GM19467 (cell line): Measurements from ENCODE around the gene CKAP2L.
"Not testable (repeated sequence)": the region's sequence is repeated elsewhere in the genome, so short reads cannot be mapped to it uniquely, and the experiment has no call there.

Source experiments
- ATAC-seq: cut with Tn5 transposase; IDR thresholded peaks from one replicate; pipeline ENCODE4 v1.9.1; 2021; ENCODE audit warnings: mild to moderate bottlenecking, moderate library complexity; ENCODE audit not compliant: unreplicated experiment

CKAP2L gene

DNA sequence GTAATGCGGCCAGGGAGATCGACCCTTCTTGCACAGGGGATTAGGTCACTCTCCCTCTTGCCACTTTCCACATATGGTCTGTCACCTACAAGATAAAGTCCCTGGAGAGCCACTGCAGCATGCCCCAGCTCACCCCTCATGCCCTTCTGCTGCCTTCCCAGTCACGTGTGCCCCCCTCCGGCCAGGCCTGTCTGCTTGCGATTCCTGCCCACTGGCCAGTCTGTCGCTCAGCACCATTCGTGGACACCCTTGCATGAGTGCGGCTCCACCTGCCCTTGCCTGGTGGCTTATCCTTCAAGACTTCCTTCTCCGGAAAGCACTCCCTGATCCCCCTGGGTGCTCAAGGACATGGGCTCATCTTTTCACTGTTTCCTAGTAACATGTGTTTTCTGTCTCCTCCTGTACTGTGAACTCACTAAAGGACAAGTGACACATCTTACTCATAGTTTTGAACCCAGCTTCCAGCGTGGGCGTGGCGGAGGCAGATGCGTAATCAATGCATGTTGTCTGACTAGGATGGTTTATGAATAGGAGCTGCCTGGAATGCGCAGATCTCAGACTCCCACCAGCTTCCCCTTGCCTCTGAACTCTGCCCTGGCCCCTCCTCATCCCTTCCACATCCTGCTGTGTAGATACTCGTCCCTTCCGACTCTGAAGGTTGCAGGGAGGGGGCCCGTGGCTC, 51.4 kb downstream of the CKAP2L start:
- ATAC-seq = no peak

DNA sequence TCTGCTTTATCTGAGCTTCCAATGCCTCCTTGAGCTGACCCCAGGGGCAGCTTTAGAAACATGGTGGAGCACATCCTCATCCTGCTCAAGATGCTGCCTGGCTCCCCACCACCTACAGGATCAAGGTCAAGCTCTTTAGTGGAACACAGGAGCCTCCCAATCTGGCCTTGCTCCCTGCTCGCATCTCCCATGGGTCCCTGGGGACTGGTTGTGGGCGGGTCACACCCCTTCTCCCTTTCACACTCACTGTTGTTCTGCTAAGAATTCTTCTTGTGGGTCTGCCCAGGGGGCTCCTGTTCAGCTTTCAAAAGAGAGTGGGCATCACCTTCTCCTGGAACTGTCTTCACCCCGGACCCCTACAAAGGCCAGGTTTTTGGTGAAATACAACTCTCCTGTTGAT, 51.9 kb downstream of the CKAP2L start:
- no peak for ATAC-seq

GRCh38 chr2:112710956-112711750, 53.3 kb downstream of the CKAP2L start:
- no peak for ATAC-seq

DNA sequence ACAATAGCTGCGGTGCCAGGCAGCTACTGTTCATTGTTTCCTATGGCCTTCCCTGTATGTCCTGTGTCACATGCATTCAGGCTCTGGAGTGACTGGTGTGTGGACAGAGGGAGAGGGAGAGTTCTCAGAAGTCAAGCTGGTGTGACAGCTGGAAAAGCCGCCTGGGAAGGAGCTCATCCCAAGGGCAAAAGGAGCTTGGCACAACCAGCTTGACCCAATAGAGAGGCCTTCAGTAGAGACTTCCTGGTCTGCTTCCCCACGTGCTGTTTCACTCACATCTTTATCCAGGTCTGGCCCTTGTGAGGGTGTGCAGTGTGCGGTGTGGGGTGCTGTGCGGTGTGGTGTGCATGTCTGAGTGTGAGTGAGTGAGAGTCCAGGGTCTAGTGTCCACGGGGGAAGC, 54.7 kb downstream of the CKAP2L start:
- ATAC-seq = no peak

DNA sequence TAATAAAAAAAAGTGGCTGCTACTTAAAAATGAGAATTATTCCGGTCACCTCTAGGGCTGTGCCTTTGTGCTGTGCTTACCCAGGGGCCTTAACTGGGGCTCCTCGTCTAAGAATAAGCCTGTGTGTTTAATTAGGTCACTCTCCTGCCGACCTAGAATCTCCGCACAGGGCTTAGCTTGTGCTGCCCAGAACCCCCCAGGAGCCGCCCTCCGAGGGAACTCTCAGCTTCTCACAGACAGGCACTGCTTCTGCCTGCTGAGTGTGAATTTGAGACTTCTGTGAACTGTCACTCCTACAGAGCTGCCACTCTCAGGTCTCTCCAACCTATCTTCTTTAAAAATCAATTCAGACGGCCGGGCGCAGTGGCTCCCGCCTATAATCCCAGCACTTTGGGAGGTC, 55.4 kb downstream of the CKAP2L start:
- ATAC-seq = no peak

DNA sequence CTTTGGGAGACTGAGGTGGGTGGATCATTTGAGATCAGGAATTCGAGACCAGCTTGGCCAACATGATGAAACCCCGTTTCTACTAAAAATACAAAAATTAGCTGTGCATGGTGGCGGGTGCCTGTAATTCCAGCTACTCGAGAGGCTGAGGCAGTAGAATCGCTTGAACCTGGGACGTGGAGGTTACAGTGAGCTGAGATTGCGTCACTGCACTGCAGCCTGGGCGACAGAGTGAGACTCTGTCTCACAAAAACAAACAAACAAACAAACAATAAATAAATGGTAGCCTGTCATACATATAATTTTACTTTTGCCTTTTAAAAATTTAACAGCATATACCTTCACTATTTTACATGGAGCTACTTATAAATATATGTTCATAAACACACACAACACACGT, 57.5 kb downstream of the CKAP2L start:
- ATAC-seq = not testable (repeated sequence)

GRCh38 chr2:112706170-112706664, 58.2 kb downstream of the CKAP2L start:
- ATAC-seq = no peak

DNA sequence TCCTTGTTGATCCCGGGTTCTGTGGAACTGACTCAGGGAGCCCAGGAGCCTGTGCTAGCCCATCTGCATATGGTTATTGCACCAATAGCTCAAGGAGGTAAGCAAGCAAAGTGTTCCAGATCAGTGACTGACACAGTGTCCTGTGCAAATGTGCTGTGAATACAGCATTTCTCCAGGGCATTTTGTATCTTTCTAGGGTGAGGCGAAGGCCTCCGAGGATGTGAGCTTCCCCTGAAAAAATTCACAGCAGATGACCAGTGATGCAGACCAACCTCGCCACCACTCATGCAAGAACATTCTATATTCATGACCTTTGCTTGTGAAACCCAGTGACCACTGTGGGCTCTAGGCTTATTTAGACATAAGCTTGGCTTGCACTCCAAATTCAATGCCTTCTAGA, 58.8 kb downstream of the CKAP2L start:
- no peak for ATAC-seq

DNA sequence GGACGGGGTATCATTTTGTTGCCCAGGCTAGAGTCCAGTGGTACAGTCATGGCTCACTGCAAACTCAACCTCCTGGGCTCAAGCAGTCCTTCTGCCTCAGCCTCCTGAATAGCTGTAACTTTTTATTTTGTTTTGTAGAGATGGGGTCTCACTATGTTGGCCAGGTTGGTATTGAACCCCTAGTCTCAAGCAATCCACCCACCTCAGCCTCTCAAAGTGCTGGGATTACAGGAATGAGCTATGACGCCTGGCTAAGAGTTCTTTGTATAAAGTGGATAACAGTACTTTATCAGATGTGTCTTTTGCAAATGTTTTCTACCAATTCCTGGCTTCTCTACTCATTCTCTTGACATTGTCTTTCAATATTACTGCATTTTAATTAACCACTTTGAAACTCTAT, 60.7 kb downstream of the CKAP2L start:
- no peak for ATAC-seq

DNA sequence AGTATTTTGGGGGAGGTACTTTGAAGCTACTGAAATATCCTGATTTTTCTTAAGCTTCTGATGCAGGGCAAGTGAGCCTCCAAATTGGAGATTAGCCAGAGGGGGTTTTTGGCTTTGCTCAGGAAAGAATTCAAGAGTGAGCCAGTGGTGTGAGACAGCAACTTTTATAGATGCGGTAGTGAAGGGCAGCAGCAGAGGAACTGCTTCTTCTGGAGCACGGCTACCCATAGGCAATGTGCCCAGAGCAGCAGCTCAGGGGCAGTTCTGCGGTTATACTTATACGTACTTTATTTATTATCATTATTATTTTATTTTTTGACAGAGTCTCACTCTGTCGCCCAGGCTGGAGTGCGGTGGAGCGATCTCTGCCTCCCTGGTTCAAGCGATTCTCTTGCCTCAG, 63.4 kb downstream of the CKAP2L start:
- no peak for ATAC-seq

DNA sequence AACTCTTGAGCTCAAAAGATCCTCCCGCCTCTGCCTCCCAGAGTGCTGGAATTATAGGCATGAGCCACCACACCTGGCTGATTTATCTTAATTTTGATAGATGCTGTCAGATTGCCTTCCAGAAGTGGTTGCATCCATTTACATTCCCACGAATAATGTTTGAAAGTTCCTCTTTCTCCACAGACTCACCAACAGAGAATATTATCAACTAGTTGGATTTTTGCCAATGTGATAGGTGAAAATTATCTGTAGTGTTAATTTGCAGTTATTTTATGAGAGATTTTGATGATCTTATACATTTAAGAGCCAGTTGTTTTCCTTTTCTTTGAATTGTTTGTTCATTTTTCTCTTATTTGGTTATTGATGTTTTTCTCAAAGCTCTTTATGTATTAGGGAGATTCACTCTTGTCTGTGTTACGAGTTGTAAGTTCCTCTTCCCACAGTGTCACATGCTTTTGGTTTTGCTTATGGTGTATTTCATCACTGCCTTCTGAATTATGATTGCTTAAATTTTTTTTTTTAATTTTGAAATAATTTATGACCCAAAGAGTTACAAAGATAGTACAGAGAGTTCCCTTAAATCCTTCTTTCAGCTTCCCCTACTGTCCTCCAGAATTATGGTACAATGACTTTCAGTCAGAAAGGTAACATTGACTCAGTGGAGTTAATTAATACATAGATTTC, 64.3 kb downstream of the CKAP2L start:
- ATAC-seq = no peak

DNA sequence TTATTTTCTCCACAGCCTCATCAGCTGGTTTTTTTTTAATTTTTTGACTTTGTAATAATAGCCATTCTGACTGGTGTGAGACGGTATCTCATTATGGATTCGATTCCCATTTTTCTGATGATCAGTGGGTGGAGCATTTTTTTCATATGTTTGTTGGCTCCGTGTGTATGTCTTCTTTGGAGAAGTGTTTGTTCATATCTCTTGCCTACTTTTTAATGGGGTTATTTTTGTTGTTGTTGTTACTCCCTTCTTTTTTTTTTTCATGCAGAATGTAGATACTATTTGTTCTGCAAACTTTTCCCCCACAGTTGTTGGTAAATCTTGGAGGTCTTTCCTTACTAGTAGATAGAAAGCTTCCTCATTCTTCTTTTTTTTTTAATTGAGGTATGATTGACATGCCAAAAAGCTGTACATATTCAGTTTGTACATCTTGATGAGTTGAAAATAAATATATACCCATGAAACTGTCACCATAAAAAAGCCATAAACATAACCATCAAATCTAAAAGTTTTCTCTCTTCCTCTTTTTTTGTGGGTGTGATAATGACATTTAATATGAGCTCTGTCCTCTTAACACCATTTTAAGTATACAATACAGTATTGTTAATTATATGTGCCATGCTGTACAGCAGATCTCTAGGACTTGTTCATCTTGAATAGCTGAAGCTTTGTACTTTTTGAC, 65.4 kb downstream of the CKAP2L start:
- ATAC-seq = no peak

DNA sequence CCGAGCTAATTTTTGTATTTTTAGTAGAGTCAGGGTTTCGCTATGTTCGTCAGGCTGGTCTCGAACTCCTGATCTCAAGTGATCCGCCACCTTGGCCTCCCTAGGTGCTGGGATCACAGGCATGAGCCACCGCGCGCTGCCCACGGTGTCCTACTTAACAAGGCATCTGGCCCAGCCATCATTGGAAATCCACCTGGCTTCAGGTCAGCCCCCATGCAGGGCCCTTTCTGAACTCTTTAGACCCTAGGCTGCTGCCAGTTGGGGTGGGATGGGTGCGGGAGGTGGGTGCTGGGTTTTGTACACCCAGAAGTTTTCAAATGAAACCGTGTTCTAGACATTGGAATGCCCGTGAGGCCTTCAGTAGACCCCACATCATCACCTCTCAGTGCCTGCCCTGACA, 70.2 kb downstream of the CKAP2L start:
- no peak for ATAC-seq

DNA sequence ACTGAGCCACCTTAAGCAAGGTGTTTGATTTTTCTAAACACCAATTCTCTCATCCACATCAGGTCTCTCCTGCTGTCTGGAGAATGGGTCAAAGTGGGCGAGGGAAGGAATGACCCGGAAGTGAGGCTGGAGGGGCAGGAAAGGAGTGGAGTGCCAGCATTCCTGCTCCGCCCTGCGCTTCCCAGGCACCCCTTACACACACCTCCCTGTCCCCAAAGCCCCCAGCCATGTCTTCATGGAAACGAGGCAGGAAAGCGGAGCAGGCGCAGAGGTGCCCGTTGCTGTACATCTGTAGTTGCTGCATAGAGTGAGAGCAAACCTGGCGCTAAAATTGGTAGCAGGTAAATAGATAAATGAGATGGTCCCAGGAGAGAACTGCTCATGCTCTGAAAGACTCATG, 70.8 kb downstream of the CKAP2L start:
- no peak for ATAC-seq

- no peak for ATAC-seq
Measured at GRCh38 chr2:112692918-112693317, 71.5 kb downstream of the CKAP2L start.

DNA sequence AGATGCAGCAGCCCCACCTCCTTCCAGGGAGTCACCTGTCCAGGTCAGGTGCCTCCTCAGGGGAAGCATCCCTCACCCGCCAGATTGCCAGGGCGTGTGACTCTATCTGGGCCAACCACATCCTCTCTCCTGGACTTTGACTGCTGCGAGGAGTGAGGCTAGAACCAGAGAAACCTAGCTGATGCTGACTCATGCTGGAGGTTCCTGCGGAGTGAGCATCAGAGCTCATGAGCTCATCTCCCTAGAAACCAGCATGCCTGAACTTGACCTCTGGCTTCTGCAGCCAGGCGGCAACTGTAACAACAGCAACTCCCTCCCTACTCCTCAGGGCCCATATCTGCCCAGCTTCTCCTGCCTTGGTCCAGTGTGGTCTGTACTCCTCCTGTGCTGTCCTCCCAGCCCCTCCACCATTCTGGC, 71.9 kb downstream of the CKAP2L start:
- peak; percentile 69 for ATAC-seq

DNA sequence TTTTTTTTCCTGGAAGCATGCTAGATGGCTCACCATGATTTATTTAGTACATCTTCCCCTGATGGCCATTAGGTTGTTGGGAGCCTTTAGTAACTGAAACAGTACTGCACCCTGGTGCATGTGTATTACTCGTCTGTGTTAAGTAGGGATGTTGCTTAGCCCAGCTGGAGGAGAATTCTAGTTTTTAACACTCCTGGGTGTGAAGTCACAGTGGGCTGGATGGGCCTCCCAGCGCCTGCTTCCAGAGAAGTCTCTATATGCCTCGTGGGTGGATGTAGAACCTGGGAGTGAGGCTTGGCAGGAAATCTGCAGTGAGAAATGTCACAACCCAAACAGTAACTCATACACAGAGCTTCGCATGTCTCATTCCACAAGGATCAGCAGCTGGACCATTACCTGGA, 72.5 kb downstream of the CKAP2L start:
- no peak for ATAC-seq

DNA sequence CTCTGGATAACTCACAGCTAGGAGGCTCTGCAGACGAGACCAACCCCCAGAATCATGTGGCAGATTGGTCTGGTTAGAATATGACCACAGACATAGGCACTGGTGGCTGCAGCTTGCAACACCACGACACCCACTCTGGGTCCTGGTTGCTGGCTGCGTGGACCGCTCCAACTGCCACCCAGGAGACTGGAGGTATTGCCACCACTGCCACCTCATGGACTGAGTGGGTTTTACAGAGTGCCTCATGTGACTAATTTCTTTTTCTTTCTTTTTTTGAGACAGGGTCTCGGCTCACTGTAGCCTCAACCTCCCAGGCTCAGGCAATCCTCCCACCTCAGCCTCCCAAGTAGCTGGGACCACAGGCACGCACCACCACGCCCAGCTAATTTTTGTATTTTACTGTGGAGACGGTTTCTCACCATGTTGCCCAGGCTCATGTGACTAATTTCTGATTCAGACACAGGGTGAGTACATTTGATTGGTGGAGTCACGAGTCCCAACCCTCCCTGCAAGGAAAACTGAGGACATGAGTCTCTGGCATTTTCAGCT, 73.5 kb downstream of the CKAP2L start:
- peak; percentile 47 for ATAC-seq

DNA sequence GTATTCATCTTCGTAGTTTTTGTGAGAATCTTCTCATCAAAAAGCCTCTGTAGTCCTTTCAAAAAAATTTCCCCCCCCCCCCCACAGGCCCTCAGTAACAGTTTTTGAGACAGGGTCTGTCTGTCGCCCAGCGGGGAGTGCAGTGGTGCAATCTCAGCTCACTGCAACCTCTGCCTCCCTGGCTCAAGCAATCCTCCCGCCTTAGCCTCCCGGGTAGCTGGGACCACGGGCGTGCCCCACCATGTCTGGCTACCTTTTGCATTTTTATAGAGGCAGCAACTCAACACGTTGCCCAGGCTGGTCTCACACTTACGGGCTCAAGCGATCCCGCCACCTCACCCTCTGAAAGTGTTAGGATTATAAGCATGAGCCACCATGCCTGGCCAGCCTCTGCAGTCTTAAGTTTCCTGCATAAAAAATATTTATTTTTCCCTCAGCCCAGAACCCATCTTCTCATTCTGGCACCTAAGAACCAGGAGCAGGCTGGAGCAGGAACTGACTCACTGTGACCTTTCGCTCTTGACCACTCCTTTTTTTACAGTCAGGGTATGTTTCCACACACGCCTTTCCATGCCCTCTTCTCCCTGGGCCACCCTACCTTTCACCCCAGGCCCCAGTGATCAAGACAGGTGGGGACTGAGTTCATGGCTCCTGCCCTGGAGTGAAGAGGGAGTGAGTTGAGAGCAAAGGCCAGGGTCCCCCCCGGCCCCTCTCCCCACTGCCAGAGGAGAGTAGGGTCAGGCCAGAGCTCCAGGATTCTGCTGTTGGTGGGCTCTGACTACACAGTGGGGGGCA, 76.1 kb downstream of the CKAP2L start:
- no peak for ATAC-seq

GRCh38 chr2:112687522-112687921, 76.9 kb downstream of the CKAP2L start:
- ATAC-seq = no peak
